ENCODE measurements around the gene RICTOR. TPM values are rescaled to one million over a fixed set of nuclear protein-coding genes. Genes with fewer than 3 reads are reported as not detected.

The RICTOR gene
- total RNA-seq, 1 experiment from 2014 or later, result 21.7 TPM

- Histone ChIP-seq H3K79me2 (ENCODE audit: insufficient read depth, low read length) (peaks cover 48% of the 10 kb centered on the region), H3K9ac (ENCODE audit: low read length) (peak overlapping the region; percentile 77), H3K9me3 (ENCODE audit: control insufficient read depth in 1 of 2, insufficient read depth in 1 of 2, low read depth in 1 of 2, low read length in 2 of 2) (no peaks in the 10 kb centered on the region), H3K9me2 (ENCODE audit: insufficient read depth) (no peaks in the 10 kb centered on the region), H3K4me3 (replicated peaks in 1 of 2; ENCODE audit: low read depth in 1 of 2, low read length in 2 of 2) (peak overlapping the region; percentile 82 to 87), H2AFZ (ENCODE audit: low read depth, low read length, poor library complexity, severe bottlenecking) (no peak overlapping the region), H3K36me3 (ENCODE audit: control insufficient read depth in 1 of 2, insufficient read depth in 2 of 2, low read length in 2 of 2) (no peaks in the 10 kb centered on the region), H3K4me1 (ENCODE audit: control insufficient read depth in 1 of 2, insufficient read depth in 2 of 2, low read length in 2 of 2) (peaks cover 5 to 31% of the 10 kb centered on the region in 2 experiments; a peak in 3 of 4 replicates), H3K4me2 (ENCODE audit: low read length) (peak overlapping the region; percentile 76), H4K20me1 (ENCODE audit: insufficient read depth) (no peaks in the 10 kb centered on the region), H3K27me3 (ENCODE audit: insufficient read depth, low read length) (no peaks in the 10 kb centered on the region), H3K27ac (ENCODE audit: low read depth, low read length) (peak overlapping the region; percentile 80)
- intact Hi-C loops (cut with micrococcal nuclease), result no loop called here
- TF ChIP-seq POLR2AphosphoS5 (IDR thresholded peaks at IDR 0.05; ENCODE audit: low read depth, low read length), result no peak
- no peak for TF ChIP-seq TCF7L2 (IDR thresholded peaks at IDR 0.05; ENCODE audit: borderline replicate concordance, extremely low read depth, insufficient read depth, insufficient read length)
- no peak for TF ChIP-seq CBX3 (IDR thresholded peaks at IDR 0.05; ENCODE audit: low read depth)
- TF ChIP-seq ZFX (IDR thresholded peaks at IDR 0.05), result no peak
- TF ChIP-seq EGR1 (IDR thresholded peaks at IDR 0.05; ENCODE audit: low read depth), result no peak
- TF ChIP-seq CEBPB (IDR thresholded peaks at IDR 0.05; ENCODE audit: low read depth), result no peak
- TF ChIP-seq ZBTB33 (IDR thresholded peaks at IDR 0.05; ENCODE audit: extremely low read depth, insufficient replicate concordance, low read length), result no peak
- no peak for TF ChIP-seq POLR2A (IDR thresholded peaks at IDR 0.05; ENCODE audit: borderline replicate concordance, extremely low read depth, insufficient read depth, insufficient read length)
- TF ChIP-seq YY1 (IDR thresholded peaks at IDR 0.05; ENCODE audit: extremely low read depth, insufficient replicate concordance, low read depth, low read length), result no peak
- TF ChIP-seq RAD21 (IDR thresholded peaks at IDR 0.05; ENCODE audit: low read depth), result no peak
- TF ChIP-seq FOSL1 (IDR thresholded peaks at IDR 0.05; ENCODE audit: low read depth), result no peak
- no peak for TF ChIP-seq SIN3A (IDR thresholded peaks at IDR 0.05; ENCODE audit: low read depth)
- TF ChIP-seq JUND (IDR thresholded peaks at IDR 0.05), result no peak
- TF ChIP-seq EZH2 (IDR thresholded peaks at IDR 0.05), result no peak
- no peak for TF ChIP-seq SP1 (IDR thresholded peaks at IDR 0.05; ENCODE audit: low read depth)
- TF ChIP-seq SRF (IDR thresholded peaks at IDR 0.05; ENCODE audit: low read depth), result no peak
- no peak for TF ChIP-seq CTCF (IDR thresholded peaks at IDR 0.05 in 2 of 3, conservative IDR thresholded peaks at IDR 0.05 in 1 of 3; ENCODE audit: borderline replicate concordance in 1 of 3, insufficient read depth in 1 of 3, low read depth in 2 of 3, low read length in 2 of 3)
- no peak for TF ChIP-seq ZNF274 (IDR thresholded peaks at IDR 0.05; ENCODE audit: low read depth, low read length)
- TF ChIP-seq MAX (IDR thresholded peaks at IDR 0.05), result no peak
- no TSS peak for BruUV-seq (replicated peaks)
- CTCF ChIA-PET, result no interaction called here
- ATAC-seq (no peak; the same call in 1 of the 2 replicates), DNase-seq (ENCODE audit: low read depth, low spot score) (no peak)
- POLR2A ChIA-PET, result no interaction called here
- RAD21 ChIA-PET (ENCODE audit: low non-redundant PET in 1 of 2, low total read pairs in 2 of 2, uncharacterized antibody in 2 of 2, unreplicated experiment in 2 of 2), result no interaction called here
These were observed 507 bp downstream of the RICTOR start for GRCh38 chr5:39073767-39074016.
